Osteocyte (in vitro differentiated cells): ENCODE data around the gene SLC35F6. TPM values are rescaled to one million over a fixed set of nuclear protein-coding genes. Genes with fewer than 3 reads are reported as not detected.

Experiments
- DNase-seq: peaks from one replicate; pipeline ENCODE4 v3.0.0; 2021; ENCODE audit warnings: mixed read lengths; ENCODE audit not compliant: unreplicated experiment; ENCODE audit errors: extremely low spot score
- H3K27ac Mint-ChIP-seq: one replicate; pipeline ENCODE4 v1.8.0; 2021; ENCODE audit warnings: mild to moderate bottlenecking, mixed read lengths; ENCODE audit not compliant: unreplicated experiment
- H3K27me3 Mint-ChIP-seq: one replicate; pipeline ENCODE4 v1.8.0; 2021; ENCODE audit warnings: mixed read lengths; ENCODE audit not compliant: unreplicated experiment
- H3K36me3 Mint-ChIP-seq: one replicate; pipeline ENCODE4 v1.8.0; 2021; ENCODE audit warnings: mixed read lengths; ENCODE audit not compliant: unreplicated experiment
- H3K4me1 Mint-ChIP-seq: one replicate; pipeline ENCODE4 v1.8.0; 2021; ENCODE audit warnings: mixed read lengths; ENCODE audit not compliant: unreplicated experiment
- H3K4me3 Mint-ChIP-seq: one replicate; pipeline ENCODE4 v1.8.0; 2021; ENCODE audit warnings: mild to moderate bottlenecking, moderate library complexity, mixed read lengths; ENCODE audit not compliant: unreplicated experiment
- H3K9me3 Mint-ChIP-seq: one replicate; pipeline ENCODE4 v1.8.0; 2021; ENCODE audit warnings: mixed read lengths; ENCODE audit not compliant: unreplicated experiment
- total RNA-seq: library from RNA; stranded (reverse); gene quantifications from 2 replicates; pipeline ENCODE4 v1.2.1, GENCODE V29; 2021
- TF ChIP-seq, protein P1 (sequence below): fragments of 200-600 bp; sonication (generic); IDR thresholded peaks from 2 replicates; pipeline ENCODE4 v1.5.0; 2021; ENCODE audit warnings: antibody characterized with exemption, mild to moderate bottlenecking, moderate library complexity

SLC35F6 gene
- total RNA-seq, 1 donor from 2014 or later, result 40.5 TPM

DNA sequence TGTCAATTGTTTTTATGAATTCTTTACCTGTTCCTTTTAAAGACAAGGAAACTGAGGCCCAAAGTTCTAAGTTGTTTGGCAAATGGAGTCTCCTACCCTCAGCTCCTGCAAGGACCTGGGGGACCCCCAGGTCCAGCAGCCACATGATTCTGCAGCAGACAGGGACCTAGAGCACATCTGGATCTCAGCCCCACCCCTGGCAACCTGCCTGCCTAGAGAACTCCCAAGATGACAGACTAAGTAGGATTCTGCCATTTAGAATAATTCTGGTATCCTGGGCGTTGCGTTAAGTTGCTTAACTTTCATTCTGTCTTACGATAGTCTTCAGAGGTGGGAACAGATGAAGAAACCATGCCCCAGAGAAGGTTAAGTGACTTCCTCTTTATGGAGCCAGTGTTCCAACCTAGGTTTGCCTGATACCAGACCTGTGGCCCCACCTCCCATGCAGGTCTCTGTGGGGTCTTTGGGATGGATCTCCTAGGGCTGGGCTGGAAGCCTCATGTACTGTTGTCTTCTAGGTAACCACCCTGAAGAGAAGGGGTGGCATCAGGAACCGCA, 16.2 kb downstream of the SLC35F6 start:
- Mint-ChIP-seq H3K36me3 (peaks cover 41% of the 10 kb centered on the region), H3K27me3 (no peaks in the 10 kb centered on the region), H3K27ac (no peak overlapping the region), H3K4me3 (no peak overlapping the region), H3K4me1 (peaks cover 5% of the 10 kb centered on the region), H3K9me3 (no peaks in the 10 kb centered on the region)
- TF ChIP-seq, protein P1, sequence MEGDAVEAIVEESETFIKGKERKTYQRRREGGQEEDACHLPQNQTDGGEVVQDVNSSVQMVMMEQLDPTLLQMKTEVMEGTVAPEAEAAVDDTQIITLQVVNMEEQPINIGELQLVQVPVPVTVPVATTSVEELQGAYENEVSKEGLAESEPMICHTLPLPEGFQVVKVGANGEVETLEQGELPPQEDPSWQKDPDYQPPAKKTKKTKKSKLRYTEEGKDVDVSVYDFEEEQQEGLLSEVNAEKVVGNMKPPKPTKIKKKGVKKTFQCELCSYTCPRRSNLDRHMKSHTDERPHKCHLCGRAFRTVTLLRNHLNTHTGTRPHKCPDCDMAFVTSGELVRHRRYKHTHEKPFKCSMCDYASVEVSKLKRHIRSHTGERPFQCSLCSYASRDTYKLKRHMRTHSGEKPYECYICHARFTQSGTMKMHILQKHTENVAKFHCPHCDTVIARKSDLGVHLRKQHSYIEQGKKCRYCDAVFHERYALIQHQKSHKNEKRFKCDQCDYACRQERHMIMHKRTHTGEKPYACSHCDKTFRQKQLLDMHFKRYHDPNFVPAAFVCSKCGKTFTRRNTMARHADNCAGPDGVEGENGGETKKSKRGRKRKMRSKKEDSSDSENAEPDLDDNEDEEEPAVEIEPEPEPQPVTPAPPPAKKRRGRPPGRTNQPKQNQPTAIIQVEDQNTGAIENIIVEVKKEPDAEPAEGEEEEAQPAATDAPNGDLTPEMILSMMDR, result no peak
- DNase-seq, result no peak

DNA sequence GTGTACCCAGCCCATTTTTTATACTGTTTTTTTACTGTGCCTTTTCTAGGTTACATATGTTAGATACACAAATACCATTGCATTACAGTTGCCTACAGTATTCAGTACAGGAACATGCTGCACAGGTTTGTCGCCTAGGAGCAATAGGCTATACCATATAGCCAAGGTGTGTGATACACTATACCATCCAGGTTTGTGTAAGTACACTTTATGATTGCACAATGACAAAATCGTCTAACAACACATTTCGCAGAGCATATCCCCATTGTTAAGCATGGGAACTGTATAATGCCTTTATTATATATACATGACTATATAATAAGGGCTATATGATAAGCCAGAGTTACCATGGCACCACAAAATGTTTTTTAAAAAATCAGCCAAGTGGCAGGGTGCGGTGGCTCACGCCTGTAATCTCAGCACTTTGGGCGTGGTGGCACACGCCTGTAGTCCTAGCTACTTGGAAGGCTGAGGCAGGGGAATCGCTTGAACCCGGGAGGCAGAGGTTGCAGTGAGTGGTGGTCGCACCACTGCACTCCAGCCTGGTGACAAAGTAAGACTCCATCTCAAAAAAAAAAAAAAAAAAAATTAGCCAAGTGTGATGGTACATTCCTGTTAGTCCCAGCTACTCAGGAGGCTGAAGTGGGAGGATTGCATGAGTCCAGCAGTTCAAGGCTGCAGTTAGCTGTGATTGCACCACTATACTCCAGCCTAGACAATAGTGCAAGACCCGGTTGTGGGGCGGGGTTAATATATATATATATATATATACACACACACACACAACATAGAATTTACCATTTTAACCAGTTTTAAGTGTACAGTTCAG, 19.0 kb downstream of the SLC35F6 start:
- TF ChIP-seq, protein P1, result no peak
- no peak overlapping the region for H3K4me3 Mint-ChIP-seq
- H3K36me3 Mint-ChIP-seq, result peaks cover 20% of the 10 kb centered on the region

DNA sequence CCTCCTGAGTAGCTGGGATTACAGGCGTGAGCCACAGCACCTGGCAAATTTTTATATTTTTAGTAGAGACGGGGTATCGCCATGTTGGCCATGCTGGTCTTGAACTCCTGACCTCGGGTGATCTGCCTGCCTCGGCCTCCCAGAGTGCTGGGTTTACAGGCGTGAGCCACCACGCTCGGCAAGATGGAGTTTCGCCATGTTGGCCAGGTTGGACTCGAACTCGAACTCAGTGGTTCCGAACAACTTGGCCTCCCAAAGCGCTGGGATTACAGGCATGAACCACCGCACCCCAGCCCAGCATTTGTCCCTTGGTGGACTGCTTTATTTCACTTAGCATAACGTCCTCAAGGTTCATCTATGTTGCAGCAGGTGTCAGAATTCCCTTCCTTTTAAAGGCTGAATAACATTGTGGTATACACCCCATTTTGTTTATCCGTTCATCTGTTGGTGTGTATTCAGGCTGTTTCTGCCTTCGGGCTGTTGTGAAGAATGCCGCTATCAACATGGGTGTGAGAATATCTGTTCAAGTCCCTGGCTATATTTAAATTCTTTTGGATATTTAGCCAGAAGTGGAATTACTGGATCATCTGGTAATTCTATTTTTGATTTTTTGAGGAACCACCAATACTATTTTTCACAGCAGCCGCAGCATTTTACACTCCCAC, 20.6 kb downstream of the SLC35F6 start:
- Mint-ChIP-seq H3K4me1 (peaks cover 25% of the 10 kb centered on the region), H3K4me3 (peak overlapping the region; percentile 78), H3K27ac (peak overlapping the region; percentile 89), H3K36me3 (peaks cover 10% of the 10 kb centered on the region), H3K9me3 (no peaks in the 10 kb centered on the region), H3K27me3 (no peaks in the 10 kb centered on the region)
- TF ChIP-seq, protein P1, result no peak
- DNase-seq, result no peak

More for the DNA sequence above, 19.0 kb downstream of the SLC35F6 start:
- peaks cover 19% of the 10 kb centered on the region for H3K4me1 Mint-ChIP-seq
- no peak overlapping the region for H3K27ac Mint-ChIP-seq
- no peaks in the 10 kb centered on the region for H3K27me3 Mint-ChIP-seq
- DNase-seq, result no peak
- H3K9me3 Mint-ChIP-seq, result no peaks in the 10 kb centered on the region

DNA sequence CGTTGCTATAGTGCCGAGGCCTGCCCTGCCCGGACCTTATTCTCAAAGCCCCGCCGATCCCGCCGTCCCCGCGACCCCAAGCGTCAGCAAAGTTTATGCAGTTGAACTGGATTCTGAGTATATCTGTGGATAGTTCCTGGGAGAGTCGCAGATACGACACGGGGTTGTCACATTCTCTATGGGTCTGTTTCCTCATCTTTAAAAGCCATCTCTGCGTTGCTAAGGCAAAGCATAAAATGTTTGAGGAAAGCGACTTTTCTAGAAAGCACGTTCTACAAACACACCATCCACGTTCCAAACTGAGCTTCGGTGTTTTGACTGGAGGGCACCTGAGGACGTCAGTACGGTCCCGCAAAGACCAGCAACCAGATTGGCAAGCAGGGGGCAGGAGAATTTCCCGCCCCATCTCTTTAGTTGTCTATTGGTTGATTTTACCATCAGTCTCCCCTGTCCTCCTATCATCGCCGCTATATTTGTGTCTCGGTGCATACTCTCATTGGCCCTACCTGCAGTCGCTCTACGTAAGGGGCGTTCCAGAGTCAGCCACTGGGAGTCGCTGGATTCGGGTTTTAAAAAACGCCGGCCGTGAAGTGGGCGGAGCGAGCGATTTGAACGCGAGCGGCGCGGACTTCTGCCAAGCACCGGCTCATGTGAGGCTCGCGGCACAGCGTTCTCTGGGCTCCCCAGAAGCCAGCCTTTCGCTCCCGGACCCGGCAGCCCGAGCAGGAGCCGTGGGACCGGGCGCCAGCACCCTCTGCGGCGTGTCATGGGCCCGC, 21.5 kb downstream of the SLC35F6 start, which contains the start of gene CENPA:
Gene CENPA, plus strand, starts transcription at position 626 of the 776 bp plus-strand sequence. Its CDS starts 141 bp downstream, at position 767.
- H3K4me3 Mint-ChIP-seq, result peak within 1 kb of the TSS; percentile 78
- H3K4me1 Mint-ChIP-seq, result peaks cover 26% of the 10 kb centered on the region
- peak; percentile 98 for DNase-seq
- H3K27me3 Mint-ChIP-seq, result no peaks in the 10 kb centered on the region
- TF ChIP-seq, protein P1, result peak; percentile 42
- H3K27ac Mint-ChIP-seq, result peak within 1 kb of the TSS; percentile 89
- H3K9me3 Mint-ChIP-seq, result no peaks in the 10 kb centered on the region
- peaks cover 7% of the 10 kb centered on the region for H3K36me3 Mint-ChIP-seq
